Adipose tissue (tissue), 3 donors: ENCODE data around the gene GTPBP6. TPM values are rescaled to one million over a fixed set of nuclear protein-coding genes. Genes with fewer than 3 reads are reported as not detected.
"Not testable (repeated sequence)": the region's sequence is repeated elsewhere in the genome, so short reads cannot be mapped to it uniquely, and the experiment has no call there.

Experiments used
- H3K27ac ChIP-seq: one replicate; pipeline ENCODE4 v1.5.1; 2013; ENCODE audit warnings: low read depth, low read length
- WGBS, 3 donors: extraction: QIAGEN DNeasy Blood & Tissue Kit; methylation state at CpG; one replicate each; pipeline ENCODE4 v1.1.7; 2013; 5-methylcytosine and 5-hydroxymethylcytosine counted together
- polyA plus RNA-seq, 3 donors: library from polyadenylated mRNA; stranded (reverse); fragments of 200-250 nt; gene quantifications; one replicate each; pipeline ENCODE4 v1.2.3, GENCODE V29; 2013
- donor health status: healthy with polysubstance abuse.
- donor health status: Bipolar disorder and iron deficiency.
- donor health status: healthy.

GTPBP6 gene
- polyA plus RNA-seq, 3 donors: 50.1 to 73.9 (median 53.2) TPM

DNA sequence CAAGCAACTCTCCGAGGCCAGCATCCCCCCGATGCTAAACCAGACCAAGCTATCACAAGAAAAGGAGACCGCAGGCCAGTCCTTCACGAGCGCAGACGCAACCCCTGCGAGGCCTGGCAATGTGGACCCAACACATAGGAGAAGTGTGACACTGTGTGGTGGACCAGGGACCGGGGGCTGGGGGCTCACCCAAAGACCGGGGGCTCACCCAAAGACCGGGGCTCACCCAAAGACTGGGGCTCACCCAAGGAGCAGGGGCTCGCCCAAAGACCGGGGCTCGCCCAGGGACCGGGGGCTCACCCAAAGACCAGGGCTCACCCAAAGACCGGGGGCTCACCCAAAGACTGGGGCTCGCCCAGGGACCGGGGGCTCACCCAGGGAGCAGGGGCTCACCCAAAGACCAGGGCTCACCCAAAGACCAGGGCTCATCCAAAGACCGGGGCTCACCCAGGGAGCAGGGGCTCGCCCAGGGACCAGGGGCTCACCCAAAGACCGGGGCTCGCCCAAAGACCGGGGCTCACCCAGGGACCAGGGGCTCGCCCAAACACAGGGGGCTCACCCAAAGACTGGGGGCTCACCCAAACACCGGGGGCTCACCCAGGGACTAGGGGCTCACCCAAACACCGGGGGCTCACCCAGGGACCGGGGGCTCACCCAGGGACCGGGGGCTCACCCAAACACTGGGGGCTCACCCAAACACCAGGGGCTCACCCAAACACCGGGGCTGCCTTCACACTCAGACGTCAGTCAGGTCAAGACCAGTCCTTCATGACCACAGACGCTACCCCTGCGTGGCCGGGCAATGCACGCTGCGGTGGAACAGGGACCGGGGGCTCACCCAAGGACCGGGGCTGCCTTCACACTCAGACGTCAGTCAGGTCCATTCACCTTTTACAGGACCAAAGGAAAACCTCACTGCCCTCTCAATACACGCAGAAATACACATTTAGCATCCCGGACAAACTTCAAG is 35.3 kb upstream of the GTPBP6 start:
- H3K27ac ChIP-seq: no peak overlapping the region
- 96 to 97% (median 97%) methylated on average over 38 to 39 of the region's 39 CpGs for WGBS, 3 donors

DNA sequence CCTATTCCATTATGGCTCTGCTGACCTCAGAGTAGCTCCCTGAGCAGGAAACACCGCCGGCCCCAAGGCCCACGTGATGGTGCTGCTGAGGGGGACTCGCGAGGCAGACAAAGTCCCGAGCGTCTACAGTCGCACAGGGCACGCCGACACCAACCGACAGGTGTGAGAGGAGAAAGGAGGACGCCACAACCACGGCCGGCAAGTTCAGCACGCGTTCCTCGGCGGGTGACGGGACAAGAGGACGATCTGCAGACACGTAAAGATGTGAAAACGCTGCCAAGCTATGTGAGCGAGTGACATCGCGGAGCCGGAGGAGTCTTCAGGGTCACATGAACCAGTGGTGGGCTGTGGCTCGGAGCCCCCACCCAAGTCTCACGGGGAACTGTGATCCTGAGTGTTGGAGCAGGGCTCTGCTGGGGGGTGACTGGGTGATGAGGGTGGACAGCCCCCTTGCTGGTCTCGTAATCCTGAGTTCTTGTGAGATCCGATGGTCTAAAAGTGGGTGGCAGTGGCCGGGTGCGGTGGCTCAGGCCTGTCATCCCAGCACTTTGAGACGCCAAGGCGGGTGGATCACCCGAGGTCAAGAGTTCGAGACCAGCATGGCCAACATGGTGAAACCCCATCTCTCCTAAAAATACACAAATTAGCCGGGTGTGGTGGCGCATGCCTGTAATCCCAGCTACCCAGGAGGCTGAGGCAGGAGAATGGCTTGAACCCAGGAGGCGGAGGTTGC is 34.2 kb upstream of the GTPBP6 start:
- no peak overlapping the region for H3K27ac ChIP-seq
- WGBS, 3 donors: 97% methylated on average over 39 of the region's 39 CpGs

DNA sequence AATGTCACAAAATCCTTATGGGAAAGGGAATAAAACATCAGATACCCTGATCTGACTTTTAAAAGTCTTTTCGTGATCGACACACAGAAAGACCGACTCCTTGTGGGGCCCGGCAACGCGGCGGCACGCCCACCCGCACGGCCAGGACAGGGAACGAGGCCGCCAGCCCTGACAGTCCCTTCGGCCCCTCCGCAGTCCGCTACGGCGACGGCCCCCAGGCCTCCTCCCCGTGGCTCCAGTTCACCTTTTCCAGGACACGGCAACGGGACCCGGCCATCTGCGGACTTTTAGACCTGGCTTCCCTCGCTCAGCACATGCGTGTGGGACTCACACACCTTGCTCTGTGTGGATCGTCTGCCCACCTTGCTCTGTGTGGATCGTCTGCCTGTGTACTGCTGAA is 33.6 kb upstream of the GTPBP6 start:
- no peak overlapping the region for H3K27ac ChIP-seq
- 95 to 96% (median 96%) methylated on average over 27 of the region's 27 CpGs for WGBS, 3 donors

DNA sequence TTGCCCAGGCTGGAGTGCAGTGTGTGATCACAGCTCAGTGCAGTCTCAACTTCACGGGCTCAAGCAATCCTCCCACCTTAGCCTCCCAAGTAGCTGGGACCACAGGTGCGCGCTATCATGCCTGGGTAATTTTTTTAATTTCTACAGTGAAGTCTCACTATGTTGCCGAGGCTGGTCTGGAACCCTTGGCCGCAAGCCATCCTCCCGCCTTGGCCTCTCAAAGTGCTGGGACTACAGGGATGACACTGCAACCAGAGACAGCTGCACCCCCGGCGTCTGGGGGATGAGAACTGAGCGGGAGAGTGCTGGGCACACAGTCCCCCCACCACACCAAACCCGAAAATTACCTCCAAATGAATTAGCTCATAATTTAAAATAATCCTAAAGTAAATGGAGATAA is 33.1 kb upstream of the GTPBP6 start:
- H3K27ac ChIP-seq: no peak overlapping the region
- 94 to 98% (median 96%) methylated on average over 10 of the region's 10 CpGs for WGBS, 3 donors

DNA sequence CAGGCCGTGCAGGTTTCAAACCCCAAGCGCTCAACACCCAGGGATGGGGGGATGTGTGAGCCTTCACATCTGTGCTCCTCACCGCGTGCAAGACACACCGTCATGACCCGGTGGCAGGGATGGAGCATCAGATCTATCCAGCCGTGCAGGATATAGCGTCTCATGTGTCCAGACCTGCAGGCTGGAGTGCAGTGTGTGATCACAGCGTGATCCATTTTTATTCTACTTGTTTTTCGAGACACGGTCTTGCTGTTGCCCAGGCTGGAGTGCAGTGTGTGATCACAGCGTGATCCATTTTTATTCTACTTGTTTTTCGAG is 32.7 kb upstream of the GTPBP6 start:
- not testable (repeated sequence) for H3K27ac ChIP-seq

DNA sequence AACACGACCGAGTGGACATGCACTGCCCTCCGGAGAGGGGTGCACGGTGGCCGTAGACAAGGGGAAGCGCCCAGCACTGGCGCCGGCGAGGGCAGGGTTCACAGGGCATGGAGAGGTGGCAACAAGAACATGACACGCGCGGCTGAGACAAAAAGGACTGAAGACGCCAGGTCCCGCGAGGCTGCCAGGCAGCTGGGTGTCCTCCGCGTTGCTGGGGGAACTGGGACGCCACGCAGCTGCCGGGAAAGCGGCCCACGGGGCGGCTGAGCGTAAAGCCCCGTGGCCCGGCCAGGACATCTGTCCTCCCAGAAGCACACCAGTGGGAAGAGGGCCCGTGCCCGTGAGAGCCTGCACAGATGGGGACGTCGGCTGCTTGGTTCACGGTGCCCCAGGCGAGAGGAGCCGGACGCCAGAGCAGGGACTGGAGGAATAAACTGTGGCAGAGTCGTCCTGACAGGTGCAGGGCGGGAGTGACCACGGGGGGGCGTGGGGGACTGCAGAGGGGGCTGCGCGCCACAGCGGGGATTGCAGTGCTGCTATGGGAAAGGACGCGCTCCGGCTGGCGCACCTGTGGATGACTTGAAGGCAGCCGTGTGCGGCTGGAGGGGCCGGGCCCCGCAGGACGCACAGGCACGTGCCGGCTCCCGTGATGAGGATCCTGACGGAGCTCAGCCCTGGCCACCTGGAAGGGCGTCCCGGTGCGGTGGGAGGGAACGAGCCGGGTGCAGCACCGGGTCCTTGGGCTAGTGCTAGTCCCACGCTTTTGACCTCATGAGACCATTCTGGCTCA is 32.1 kb upstream of the GTPBP6 start:
- WGBS, 3 donors: 95 to 97% (median 96%) methylated on average over 61 of the region's 61 CpGs
- no peak overlapping the region for H3K27ac ChIP-seq

More for the DNA sequence above, 32.7 kb upstream of the GTPBP6 start:
- 94 to 97% (median 94%) methylated on average over 11 of the region's 13 CpGs for WGBS, 3 donors

DNA sequence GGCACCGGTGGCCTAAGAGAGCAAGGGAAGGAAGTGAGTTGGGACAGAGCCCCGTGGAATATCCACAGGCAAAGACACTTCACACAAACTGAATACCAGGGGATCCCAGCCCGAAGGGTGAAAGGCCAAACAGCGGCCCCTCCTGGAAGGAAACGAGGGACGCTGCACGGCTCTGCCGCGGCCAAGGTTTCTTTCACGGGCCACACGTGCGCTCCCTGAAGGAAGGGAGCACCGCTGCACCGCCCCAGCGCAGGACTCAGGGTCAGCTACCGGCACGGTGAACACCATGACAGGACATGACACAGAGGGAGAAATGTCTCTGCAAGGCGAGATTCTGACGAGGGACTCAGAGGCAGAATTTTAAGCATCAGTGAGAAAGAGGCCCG is 31.5 kb upstream of the GTPBP6 start:
- no peak overlapping the region for H3K27ac ChIP-seq
- 79 to 91% (median 85%) methylated on average over 20 of the region's 20 CpGs for WGBS, 3 donors

DNA sequence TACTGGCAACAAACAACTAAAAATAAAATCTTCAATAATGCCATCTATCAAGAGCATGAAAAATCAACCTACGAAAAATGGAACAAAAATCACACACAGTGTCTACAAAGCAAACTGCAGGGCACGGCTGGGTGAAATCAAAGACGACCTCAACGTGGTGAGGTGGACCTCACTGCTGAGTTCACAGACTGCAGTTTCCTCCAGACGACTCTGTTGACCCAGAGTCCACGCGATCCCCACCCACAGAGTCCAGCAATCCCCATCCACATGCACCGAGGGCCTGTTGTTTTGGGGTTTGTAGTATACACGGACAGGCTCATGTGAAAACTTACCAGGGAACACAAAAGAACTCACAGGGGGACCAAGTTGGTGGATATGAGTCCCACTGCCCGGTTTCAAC is 31.1 kb upstream of the GTPBP6 start:
- WGBS, 3 donors: 86 to 91% (median 87%) methylated on average over 10 of the region's 10 CpGs
- H3K27ac ChIP-seq: no peak overlapping the region

DNA sequence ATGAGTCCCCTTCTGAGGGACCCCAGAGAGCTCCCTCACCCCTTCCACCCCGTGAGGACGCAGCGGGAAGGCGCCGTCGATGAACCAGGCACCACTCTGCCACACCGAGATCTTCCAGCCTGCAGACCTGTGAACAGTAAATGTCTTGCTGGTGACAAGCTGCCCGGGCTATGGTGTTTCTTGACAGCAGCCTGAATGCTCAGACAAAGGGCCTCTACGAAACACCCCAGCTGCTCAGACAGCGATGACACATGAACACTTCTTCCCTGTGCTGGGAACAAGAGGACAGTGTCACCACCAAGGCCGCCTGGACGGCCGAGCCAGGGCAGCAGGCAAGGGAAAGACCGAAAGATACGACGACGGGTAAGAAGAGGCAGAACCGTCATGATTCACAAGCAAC is 30.6 kb upstream of the GTPBP6 start:
- H3K27ac ChIP-seq: no peak overlapping the region
- WGBS, 3 donors: 90 to 92% (median 92%) methylated on average over 18 of the region's 18 CpGs

DNA sequence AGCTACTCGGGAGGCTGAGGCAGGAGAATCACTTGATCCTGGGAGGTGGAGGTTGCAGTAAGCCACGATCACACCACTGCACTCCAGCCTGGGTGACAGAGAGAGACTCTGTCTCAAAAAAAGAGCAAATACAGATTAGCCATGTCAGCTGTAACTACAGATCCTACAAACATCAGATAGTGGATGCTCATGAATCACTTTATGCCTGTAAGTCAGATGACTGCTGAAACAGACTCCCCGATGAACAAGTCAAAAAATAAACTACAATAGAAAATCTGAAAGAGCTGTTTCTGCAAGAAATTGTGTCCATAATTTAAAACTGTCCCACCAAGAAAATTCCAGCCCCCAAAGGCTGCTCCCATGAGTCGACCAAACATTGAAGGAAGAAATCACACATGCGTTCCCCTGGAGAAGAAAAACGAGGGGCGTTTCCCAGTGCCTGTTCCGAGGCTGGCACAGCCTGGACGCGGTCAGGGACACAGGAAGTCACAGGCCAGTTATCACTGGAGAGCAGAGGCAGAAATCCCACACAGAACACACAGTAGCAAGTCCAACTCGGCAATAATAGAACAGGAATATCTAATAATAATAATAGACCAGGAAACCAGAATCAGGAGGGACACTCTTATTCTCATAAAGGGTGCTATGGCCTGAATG is 30.0 kb upstream of the GTPBP6 start:
- WGBS, 3 donors: 69 to 76% (median 73%) methylated on average over 11 of the region's 11 CpGs
- H3K27ac ChIP-seq: no peak overlapping the region

DNA sequence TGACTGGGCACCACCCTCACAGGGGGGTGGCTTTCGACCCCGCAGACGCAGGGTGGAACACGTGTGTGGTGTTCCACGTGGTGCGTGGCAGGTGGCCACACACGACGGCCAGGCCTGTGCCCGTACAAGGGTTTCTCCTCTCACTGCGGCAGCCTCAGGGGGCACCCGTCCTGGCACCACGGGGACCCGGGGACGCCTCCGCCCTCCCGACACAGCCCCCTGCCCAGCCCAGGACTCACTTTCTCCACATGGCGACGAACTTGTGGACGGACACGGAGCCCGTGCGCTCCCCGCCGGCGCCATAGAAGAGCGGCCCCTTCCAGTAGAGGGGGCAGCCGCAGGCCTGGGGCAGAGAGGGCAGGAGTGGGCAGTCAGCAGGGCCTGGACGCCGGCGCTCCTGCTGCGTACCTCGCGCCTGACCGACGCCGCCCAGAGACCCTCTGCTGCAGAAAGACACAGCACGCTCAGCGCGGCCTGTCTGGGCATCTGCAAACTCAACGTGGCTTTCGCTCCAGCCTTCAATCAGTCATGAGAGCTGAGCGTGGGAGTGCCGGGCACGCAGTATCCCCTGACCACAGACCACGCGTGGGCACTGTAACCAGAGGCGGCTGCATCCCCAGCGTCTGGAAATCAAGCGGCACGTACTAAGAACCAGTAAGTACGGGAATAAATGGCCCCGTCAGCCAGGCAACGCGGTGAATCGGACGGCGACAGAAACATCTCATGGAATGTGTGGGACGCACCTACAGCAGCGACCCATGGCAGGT is 28.9 kb upstream of the GTPBP6 start:
- no peak overlapping the region for H3K27ac ChIP-seq
- WGBS, 3 donors: 96 to 98% (median 97%) methylated on average over 58 to 59 of the region's 59 CpGs

DNA sequence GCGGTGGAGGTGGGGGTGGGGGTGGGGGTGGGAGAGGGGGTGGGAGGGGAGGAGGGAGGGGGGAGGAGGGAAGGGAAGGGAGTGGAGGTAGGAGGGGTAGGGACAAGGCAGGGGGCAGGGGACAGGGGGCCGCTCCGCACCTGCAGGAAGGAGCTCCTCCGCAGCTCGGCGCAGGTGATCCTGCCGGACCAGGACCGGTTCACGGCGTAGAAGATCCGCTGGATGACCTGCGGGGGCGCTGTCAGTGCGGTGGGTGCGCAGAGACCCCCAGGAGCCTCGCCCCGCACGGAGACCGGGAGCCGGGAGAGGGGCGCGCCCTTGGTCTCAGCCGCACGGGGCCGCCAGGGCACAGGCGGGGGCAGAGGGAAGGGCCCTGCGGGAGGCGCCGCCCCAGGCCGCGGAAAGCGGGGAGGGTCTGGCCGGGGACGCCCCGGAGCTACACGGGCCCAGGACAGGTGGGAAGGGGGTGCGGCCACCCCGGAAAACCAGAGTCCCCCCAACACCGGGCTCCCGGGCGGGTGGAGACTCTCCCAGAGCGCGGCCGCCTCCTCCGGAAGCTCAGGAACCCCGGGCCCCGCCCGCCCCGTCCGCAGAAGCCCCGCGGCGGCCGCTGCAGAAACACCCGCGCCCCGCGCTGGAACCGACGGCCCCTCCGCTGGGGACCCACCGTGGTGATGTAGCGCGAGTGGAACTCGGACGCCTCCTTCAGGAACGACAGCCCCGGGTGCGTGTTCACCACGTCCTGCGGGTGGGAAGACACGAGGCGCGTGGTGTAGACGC is 27.6 kb upstream of the GTPBP6 start:
- 97% methylated on average over 59 to 75 of the region's 75 CpGs for WGBS, 3 donors

DNA sequence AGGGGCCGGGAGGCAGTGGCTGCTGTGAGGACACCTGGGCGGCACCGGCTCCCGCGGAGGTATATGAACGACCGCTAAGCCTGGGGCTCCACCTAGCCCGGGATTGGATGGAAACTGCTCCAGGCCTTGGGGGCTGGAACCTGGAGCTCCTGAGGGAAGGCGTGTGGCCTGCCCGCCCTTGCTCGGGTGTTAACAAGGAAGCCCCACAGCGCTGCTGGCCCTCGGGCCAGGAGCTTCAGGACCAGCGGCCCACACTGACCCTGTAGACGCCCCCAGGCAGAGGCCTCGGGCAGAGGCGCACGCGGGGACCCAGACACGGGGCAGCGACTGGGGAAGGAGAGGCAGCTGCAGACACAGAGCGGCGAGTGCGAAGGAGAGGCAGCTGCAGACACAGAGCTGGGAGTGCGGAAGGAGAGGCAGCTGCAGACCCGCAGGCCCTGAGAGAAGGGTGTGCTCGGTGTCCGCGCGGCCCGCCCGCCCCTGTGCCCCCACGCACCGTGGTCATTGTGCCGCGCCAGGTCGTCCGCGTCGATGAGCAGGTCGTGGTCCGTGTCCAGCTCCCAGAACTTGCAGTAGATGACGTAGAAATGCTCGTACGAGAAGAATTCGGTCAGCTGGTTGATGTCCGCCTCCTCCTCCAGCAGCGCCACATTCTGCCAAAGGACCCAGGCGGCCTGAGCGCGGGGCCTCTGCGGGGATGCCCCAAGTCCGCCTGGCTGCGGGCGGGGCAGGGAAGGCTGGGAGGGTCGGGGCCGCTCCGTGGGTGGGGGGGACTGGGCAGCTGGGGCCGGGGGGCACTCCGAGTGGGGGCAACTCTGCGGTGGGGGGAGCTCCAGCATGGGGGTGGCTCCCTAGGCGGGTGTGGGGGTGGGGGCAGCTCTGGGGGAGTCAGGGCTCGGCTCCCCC is 26.7 kb upstream of the GTPBP6 start:
- WGBS, 3 donors: 95 to 96% (median 96%) methylated on average over 60 to 63 of the region's 63 CpGs
- H3K27ac ChIP-seq: no peak overlapping the region

More for the DNA sequence above, 27.6 kb upstream of the GTPBP6 start:
- H3K27ac ChIP-seq: no peak overlapping the region

DNA sequence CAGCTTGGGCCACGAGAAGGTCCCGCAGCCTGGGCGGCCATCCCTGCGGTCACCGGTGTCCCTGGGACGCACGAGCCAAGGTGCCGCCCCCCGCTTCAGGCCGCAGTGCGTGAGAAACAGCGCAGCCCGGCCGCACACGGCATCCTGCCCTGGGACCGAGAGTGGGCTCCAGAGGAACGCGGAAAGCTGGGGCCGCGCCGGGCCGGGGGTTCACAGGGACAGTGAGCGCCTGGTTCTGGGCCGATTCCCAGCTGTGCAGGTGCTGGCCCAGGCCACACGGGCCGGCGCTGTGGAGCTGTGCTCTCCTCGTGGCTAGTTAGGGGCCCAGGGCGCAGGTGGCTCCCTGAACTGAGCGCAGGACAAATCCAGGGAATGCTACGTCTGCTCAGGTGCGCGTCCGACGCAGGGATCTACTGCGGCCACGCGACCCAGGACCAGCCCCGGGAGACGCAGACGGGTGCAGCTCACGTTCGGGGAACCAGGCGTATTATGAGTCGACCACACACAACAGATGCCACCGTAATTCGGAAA is 25.8 kb upstream of the GTPBP6 start:
- no peak overlapping the region for H3K27ac ChIP-seq
- whole genome bisulfite sequencing, 3 donors: 97 to 99% (median 99%) methylated on average over 38 to 47 of the region's 47 CpGs

DNA sequence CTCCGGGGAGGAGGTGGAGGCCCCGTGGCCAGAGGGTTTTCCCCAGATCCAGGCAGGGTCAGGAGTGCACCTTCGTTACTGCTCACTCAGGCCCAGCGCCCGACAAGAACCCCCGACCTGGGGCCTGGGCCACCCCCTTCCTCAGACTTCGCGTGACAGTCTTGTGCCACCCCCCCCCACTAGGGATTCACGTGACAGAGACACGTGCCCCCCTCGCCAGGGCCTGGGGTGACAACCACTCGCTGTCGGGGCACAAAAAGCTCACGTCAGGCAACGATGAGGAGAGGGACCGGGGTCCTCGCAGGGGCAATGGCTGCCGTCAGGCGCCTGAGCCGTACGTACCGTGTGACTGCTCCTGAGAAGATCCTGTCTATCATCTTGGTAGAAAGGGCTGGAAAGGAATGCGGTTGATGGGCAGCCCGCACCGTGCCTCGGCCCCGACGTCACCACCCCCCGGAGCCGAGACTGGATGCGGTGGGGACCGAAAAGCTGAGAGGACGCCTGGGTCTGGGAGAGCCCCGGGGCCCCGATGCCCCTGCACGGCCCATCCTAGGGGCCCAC is 23.0 kb upstream of the GTPBP6 start:
- 95 to 97% (median 96%) methylated on average over 33 to 36 of the region's 36 CpGs for WGBS, 3 donors

More for the DNA sequence above, 23.0 kb upstream of the GTPBP6 start:
- no peak overlapping the region for H3K27ac ChIP-seq
